Vagina (tissue), 2 donors: Measurements from ENCODE around the gene BUB3. TPM values are rescaled to one million over a fixed set of nuclear protein-coding genes. Genes with fewer than 3 reads are reported as not detected.

Source experiments
- DNase-seq, 2 donors: peaks; one replicate each; pipeline ENCODE4 v3.0.0-alpha.2; 2017; ENCODE audit errors: extremely low spot score in 2 of 2
- H3K27ac ChIP-seq: fragments of 200-600 bp; sonication (generic); one replicate; pipeline ENCODE4 v1.5.1; 2019
- H3K27me3 ChIP-seq: fragments of 200-600 bp; sonication (generic); one replicate; pipeline ENCODE4 v1.5.1; 2019
- H3K36me3 ChIP-seq, 2 donors: fragments of 200-600 bp; sonication (generic); one replicate each; pipeline ENCODE4 v1.5.1; 2017 to 2019
- H3K4me1 ChIP-seq: fragments of 200-600 bp; sonication (generic); one replicate; pipeline ENCODE4 v1.5.1; 2019
- H3K4me3 ChIP-seq, 2 donors: fragments of 200-600 bp; sonication (generic); 1 replicate in 1 of 2; 2 replicates in 1 of 2; pipeline ENCODE4 v1.5.1; 2016 to 2019
- H3K9me3 ChIP-seq: fragments of 200-600 bp; sonication (generic); one replicate; pipeline ENCODE4 v1.5.1; 2019
- POLR2A ChIP-seq, 2 donors: fragments of 450-650 bp; IDR thresholded peaks; one replicate each; pipeline ENCODE4 v1.6.1; 2017; ENCODE audit warnings: antibody characterized with exemption in 2 of 2, mild to moderate bottlenecking in 2 of 2, moderate library complexity in 2 of 2
- POLR2AphosphoS5 ChIP-seq, 2 donors: sonication (generic); formaldehyde crosslinking; IDR thresholded peaks; one replicate each; pipeline ENCODE4 v1.9.0; 2017; ENCODE audit warnings: antibody characterized with exemption in 2 of 2, mild to moderate bottlenecking in 2 of 2, low read depth in 1 of 2; ENCODE audit not compliant: insufficient read depth in 1 of 2
- intact Hi-C: fragments of 100-400 bp; cut with DNase I; formaldehyde crosslinking; loops from one replicate; pipeline ENCODE4 v1.15.1; 2023
- total RNA-seq: library from RNA; depleted of rRNA; stranded (reverse); fragments of >200 nt; gene quantifications from one replicate; pipeline ENCODE4 v1.2.3, GENCODE V29; 2016
- TF ChIP-seq, protein P1 (sequence below), 3 experiments: fragments of 450-650 bp in 2 of 3; fragments of 200-600 bp in 1 of 3; sonication (generic) in 1 of 3; IDR thresholded peaks; one replicate each; pipeline ENCODE4 v1.5.1; 2017 to 2019; ENCODE audit warnings: antibody characterized with exemption in 3 of 3, mild to moderate bottlenecking in 2 of 3, moderate library complexity in 2 of 3

Gene BUB3
- total RNA-seq, 1 donor from 2014 or later = 128 TPM

GRCh38 chr10:123212063-123212462, 57.9 kb downstream of the BUB3 start:
- H3K9me3 ChIP-seq = no peaks in the 10 kb centered on the region
- intact Hi-C loops = no loop called here
- DNase-seq = no peak
- no peaks in the 10 kb centered on the region for H3K36me3 ChIP-seq
- no peak for TF ChIP-seq POLR2A (IDR thresholded peaks at IDR 0.05)
- TF ChIP-seq POLR2AphosphoS5 (IDR thresholded peaks at IDR 0.05; ENCODE audit: insufficient read depth in 1 of 2, low read depth in 1 of 2) = no peak
- TF ChIP-seq, protein P1, sequence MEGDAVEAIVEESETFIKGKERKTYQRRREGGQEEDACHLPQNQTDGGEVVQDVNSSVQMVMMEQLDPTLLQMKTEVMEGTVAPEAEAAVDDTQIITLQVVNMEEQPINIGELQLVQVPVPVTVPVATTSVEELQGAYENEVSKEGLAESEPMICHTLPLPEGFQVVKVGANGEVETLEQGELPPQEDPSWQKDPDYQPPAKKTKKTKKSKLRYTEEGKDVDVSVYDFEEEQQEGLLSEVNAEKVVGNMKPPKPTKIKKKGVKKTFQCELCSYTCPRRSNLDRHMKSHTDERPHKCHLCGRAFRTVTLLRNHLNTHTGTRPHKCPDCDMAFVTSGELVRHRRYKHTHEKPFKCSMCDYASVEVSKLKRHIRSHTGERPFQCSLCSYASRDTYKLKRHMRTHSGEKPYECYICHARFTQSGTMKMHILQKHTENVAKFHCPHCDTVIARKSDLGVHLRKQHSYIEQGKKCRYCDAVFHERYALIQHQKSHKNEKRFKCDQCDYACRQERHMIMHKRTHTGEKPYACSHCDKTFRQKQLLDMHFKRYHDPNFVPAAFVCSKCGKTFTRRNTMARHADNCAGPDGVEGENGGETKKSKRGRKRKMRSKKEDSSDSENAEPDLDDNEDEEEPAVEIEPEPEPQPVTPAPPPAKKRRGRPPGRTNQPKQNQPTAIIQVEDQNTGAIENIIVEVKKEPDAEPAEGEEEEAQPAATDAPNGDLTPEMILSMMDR (IDR thresholded peaks at IDR 0.05) = no peak
- H3K27ac ChIP-seq = no peak overlapping the region
- H3K27me3 ChIP-seq = no peaks in the 10 kb centered on the region
- no peaks in the 10 kb centered on the region for H3K4me1 ChIP-seq
- no peak overlapping the region for H3K4me3 ChIP-seq

- TF ChIP-seq POLR2A (IDR thresholded peaks at IDR 0.05) (no peak), POLR2AphosphoS5 (IDR thresholded peaks at IDR 0.05; ENCODE audit: insufficient read depth in 1 of 2, low read depth in 1 of 2) (no peak)
- TF ChIP-seq, protein P1 (IDR thresholded peaks at IDR 0.05) = no peak
- H3K27me3 ChIP-seq = no peaks in the 10 kb centered on the region
- H3K36me3 ChIP-seq = no peaks in the 10 kb centered on the region
- H3K9me3 ChIP-seq = no peaks in the 10 kb centered on the region
- H3K27ac ChIP-seq = no peak overlapping the region
- DNase-seq = no peak
- H3K4me3 ChIP-seq = no peak overlapping the region
- H3K4me1 ChIP-seq = no peaks in the 10 kb centered on the region
- intact Hi-C loops = no loop called here
Observed at GRCh38 chr10:123212640-123213039, 58.4 kb downstream of the BUB3 start.

GRCh38 chr10:123213192-123213591, 59.0 kb downstream of the BUB3 start:
- no peak overlapping the region for H3K27ac ChIP-seq
- no peak overlapping the region for H3K4me3 ChIP-seq
- no peak for DNase-seq
- H3K27me3 ChIP-seq = no peaks in the 10 kb centered on the region
- H3K36me3 ChIP-seq = no peaks in the 10 kb centered on the region
- H3K9me3 ChIP-seq = no peaks in the 10 kb centered on the region
- intact Hi-C loops = no loop called here
- TF ChIP-seq, protein P1 (IDR thresholded peaks at IDR 0.05) = no peak
- no peak for TF ChIP-seq POLR2AphosphoS5 (IDR thresholded peaks at IDR 0.05; ENCODE audit: insufficient read depth in 1 of 2, low read depth in 1 of 2)
- TF ChIP-seq POLR2A (IDR thresholded peaks at IDR 0.05) = no peak
- H3K4me1 ChIP-seq = no peaks in the 10 kb centered on the region

Other genes starting within 250 kb of the BUB3 start
- gene FAM24A, start 243.8 kb upstream of the BUB3 start, total RNA-seq = not detected
- gene C10orf88, start 200.2 kb upstream of the BUB3 start, total RNA-seq = 5.6 TPM
- 8.6 TPM for gene PSTK, start 174.0 kb upstream of the BUB3 start, total RNA-seq
- gene IKZF5, start 145.6 kb upstream of the BUB3 start, total RNA-seq = 9.6 TPM
- gene ACADSB, start 145.4 kb upstream of the BUB3 start, total RNA-seq = 10.3 TPM
- not detected for gene HMX3, start 18.4 kb upstream of the BUB3 start, total RNA-seq
- gene HMX2, start 6.3 kb upstream of the BUB3 start, total RNA-seq = not detected